Measurements from ENCODE around the gene SPATS2. TPM values are rescaled to one million over a fixed set of nuclear protein-coding genes. Genes with fewer than 3 reads are reported as not detected.

SPATS2 gene
- total RNA-seq, 6 experiments from 2014 or later = 33.4 to 64.4 (median 50.9) TPM

DNA sequence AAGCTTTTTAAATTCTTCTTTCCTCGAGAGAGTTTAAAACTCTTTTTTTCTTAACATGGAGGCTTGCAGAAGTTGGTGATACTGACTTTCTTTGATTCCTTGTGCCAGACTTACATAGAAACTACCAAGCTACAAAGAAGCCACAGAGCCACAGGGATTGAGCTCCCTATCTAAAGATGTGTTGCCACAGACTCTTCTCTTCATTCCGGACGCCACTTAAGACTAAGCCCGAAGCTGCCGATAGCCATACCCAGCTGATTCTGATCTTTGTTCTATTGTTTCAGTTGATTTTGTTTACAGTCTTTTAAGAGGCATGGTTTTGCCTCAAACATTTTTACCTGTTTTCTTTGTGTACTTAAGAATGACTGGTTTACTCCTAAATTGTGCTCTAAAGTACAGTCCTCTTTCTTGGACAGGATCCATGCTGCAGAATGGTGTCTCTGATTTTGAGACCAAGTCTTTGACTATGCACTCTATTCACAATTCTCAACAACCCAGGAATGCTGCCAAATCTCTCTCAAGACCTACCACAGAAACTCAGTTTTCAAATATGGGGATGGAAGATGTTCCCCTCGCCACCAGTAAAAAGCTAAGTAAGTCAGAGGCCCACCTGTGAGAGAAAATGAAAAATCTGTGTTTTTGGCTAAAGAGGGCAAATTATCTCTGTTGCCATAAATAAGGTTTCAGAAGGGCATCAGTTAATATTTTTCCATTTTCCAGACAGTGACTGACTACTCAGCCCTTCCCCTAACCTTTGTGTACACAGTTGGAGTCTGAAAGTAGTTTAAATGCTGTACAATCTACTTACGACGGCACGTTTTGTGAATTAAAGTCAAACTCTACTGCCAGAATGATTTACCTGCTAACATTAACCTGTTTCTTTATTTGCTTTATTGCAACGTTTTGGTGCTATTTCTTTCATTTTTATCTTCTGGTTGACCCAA is 129.4 kb downstream of the SPATS2 start:
- peaks cover 10% of the 10 kb centered on the region for H3K4me1 Mint-ChIP-seq (ENCODE audit: low read depth)
- H3K9me3 Mint-ChIP-seq = no peaks in the 10 kb centered on the region
- TF ChIP-seq, protein P1, sequence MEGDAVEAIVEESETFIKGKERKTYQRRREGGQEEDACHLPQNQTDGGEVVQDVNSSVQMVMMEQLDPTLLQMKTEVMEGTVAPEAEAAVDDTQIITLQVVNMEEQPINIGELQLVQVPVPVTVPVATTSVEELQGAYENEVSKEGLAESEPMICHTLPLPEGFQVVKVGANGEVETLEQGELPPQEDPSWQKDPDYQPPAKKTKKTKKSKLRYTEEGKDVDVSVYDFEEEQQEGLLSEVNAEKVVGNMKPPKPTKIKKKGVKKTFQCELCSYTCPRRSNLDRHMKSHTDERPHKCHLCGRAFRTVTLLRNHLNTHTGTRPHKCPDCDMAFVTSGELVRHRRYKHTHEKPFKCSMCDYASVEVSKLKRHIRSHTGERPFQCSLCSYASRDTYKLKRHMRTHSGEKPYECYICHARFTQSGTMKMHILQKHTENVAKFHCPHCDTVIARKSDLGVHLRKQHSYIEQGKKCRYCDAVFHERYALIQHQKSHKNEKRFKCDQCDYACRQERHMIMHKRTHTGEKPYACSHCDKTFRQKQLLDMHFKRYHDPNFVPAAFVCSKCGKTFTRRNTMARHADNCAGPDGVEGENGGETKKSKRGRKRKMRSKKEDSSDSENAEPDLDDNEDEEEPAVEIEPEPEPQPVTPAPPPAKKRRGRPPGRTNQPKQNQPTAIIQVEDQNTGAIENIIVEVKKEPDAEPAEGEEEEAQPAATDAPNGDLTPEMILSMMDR (IDR thresholded peaks at IDR 0.05) = no peak
- H3K27ac Mint-ChIP-seq = no peak overlapping the region
- H3K36me3 Mint-ChIP-seq (ENCODE audit: low read depth) = peaks cover 48% of the 10 kb centered on the region
- DNase-seq = no peak
- H3K27me3 Mint-ChIP-seq (ENCODE audit: insufficient read depth) = no peaks in the 10 kb centered on the region; the same call in none of the 2 replicates
- no peak overlapping the region for H3K4me3 Mint-ChIP-seq

- H3K36me3 Mint-ChIP-seq (ENCODE audit: low read depth) = peaks cover 47% of the 10 kb centered on the region
- TF ChIP-seq, protein P1 (IDR thresholded peaks at IDR 0.05) = no peak
- no peak for DNase-seq
- H3K9me3 Mint-ChIP-seq = no peaks in the 10 kb centered on the region
- H3K27ac Mint-ChIP-seq = peak overlapping the region; percentile 72
- no peak overlapping the region for H3K4me3 Mint-ChIP-seq
- H3K27me3 Mint-ChIP-seq (ENCODE audit: insufficient read depth) = no peaks in the 10 kb centered on the region; the same call in 1 of the 2 replicates
- H3K4me1 Mint-ChIP-seq (ENCODE audit: low read depth) = peaks cover 47% of the 10 kb centered on the region
These were observed 134.6 kb downstream of the SPATS2 start for GRCh38 chr12:49501895-49502294.

GRCh38 chr12:49502590-49502989 is 135.3 kb downstream of the SPATS2 start:
- no peak for DNase-seq

GRCh38 chr12:49503674-49504180 is 136.5 kb downstream of the SPATS2 start:
- Mint-ChIP-seq H3K4me3 (peak overlapping the region; percentile 40; the same call in 1 of the 2 replicates), H3K9me3 (no peaks in the 10 kb centered on the region), H3K36me3 (ENCODE audit: low read depth) (peaks cover 44% of the 10 kb centered on the region), H3K4me1 (ENCODE audit: low read depth) (peaks cover 60% of the 10 kb centered on the region), H3K27me3 (ENCODE audit: insufficient read depth) (peaks cover 1% of the 10 kb centered on the region), H3K27ac (peak overlapping the region; percentile 72)
- DNase-seq = peak; percentile 65
- TF ChIP-seq, protein P1 (IDR thresholded peaks at IDR 0.05) = no peak

More at GRCh38 chr12:49502590-49502989, 135.3 kb downstream of the SPATS2 start:
- Mint-ChIP-seq H3K4me3 (peak overlapping the region; percentile 40), H3K36me3 (ENCODE audit: low read depth) (peaks cover 44% of the 10 kb centered on the region), H3K4me1 (ENCODE audit: low read depth) (peaks cover 54% of the 10 kb centered on the region), H3K27ac (peak overlapping the region; percentile 72), H3K27me3 (ENCODE audit: insufficient read depth) (no peaks in the 10 kb centered on the region; the same call in 1 of the 2 replicates), H3K9me3 (no peaks in the 10 kb centered on the region)
- TF ChIP-seq, protein P1 (IDR thresholded peaks at IDR 0.05) = no peak

- Mint-ChIP-seq H3K9me3 (no peaks in the 10 kb centered on the region), H3K4me1 (ENCODE audit: low read depth) (peaks cover 64% of the 10 kb centered on the region), H3K4me3 (no peak overlapping the region), H3K27me3 (ENCODE audit: insufficient read depth) (peaks cover 2% of the 10 kb centered on the region; the same call in 1 of the 2 replicates), H3K27ac (peak overlapping the region; percentile 95), H3K36me3 (ENCODE audit: low read depth) (peaks cover 29% of the 10 kb centered on the region)
- TF ChIP-seq, protein P1 (IDR thresholded peaks at IDR 0.05) = no peak
- DNase-seq = peak; percentile 25
These were observed 138.4 kb downstream of the SPATS2 start for GRCh38 chr12:49505672-49506071.
